Natural killer cell (primary cell): ENCODE results near the gene CMTM6. TPM values are rescaled to one million over a fixed set of nuclear protein-coding genes. Genes with fewer than 3 reads are reported as not detected.

Source experiments
- ATAC-seq, 3 donors: fragments of 150-1000 bp in 2 of 3; fragments of 200-7000 bp in 1 of 3; cut with Tn5 transposase; 1 replicate in 1 of 3; 2 replicates in 2 of 3; pipeline ENCODE4 v1.10.0; 2021; ENCODE audit warnings: mild to moderate bottlenecking in 2 of 3, moderate library complexity in 2 of 3
- DNase-seq, 2 donors: peaks; one replicate each; pipeline versions ENCODE4 v3.0.0 to v3.0.0-alpha.2; 2013 to 2021; ENCODE audit warnings: mixed read lengths in 1 of 2
- H3K27ac ChIP-seq: one replicate; pipeline ENCODE4 v1.5.1; 2013; ENCODE audit warnings: mild to moderate bottlenecking, low read length
- H3K27me3 ChIP-seq: one replicate; pipeline ENCODE4 v1.6.1; 2013; ENCODE audit warnings: low read length; ENCODE audit not compliant: control insufficient read depth, insufficient read depth
- H3K36me3 ChIP-seq: one replicate; pipeline ENCODE4 v1.6.1; 2013; ENCODE audit warnings: low read length; ENCODE audit not compliant: control insufficient read depth, insufficient read depth
- H3K4me1 ChIP-seq: one replicate; pipeline ENCODE4 v1.6.1; 2013; ENCODE audit warnings: low read length; ENCODE audit not compliant: control insufficient read depth, insufficient read depth
- H3K4me3 ChIP-seq: one replicate; pipeline ENCODE4 v1.5.1; 2013; ENCODE audit warnings: low read length
- H3K9me3 ChIP-seq: one replicate; pipeline ENCODE4 v1.6.1; 2013; ENCODE audit warnings: low read length; ENCODE audit not compliant: control insufficient read depth, insufficient read depth
- H3K27ac Mint-ChIP-seq, 2 donors: one replicate each; pipeline ENCODE4 v1.8.0; 2022; ENCODE audit warnings: mild to moderate bottlenecking in 2 of 2, mixed read lengths in 2 of 2, moderate library complexity in 1 of 2
- H3K27me3 Mint-ChIP-seq, 2 donors: one replicate each; pipeline ENCODE4 v1.8.0; 2022; ENCODE audit warnings: low read depth in 2 of 2, mixed read lengths in 2 of 2
- H3K36me3 Mint-ChIP-seq: one replicate; pipeline ENCODE4 v1.8.0; 2022; ENCODE audit warnings: mixed read lengths
- H3K4me1 Mint-ChIP-seq, 2 donors: one replicate each; pipeline ENCODE4 v1.8.0; 2022; ENCODE audit warnings: mixed read lengths in 2 of 2
- H3K4me3 Mint-ChIP-seq: one replicate; pipeline ENCODE4 v1.8.0; 2022; ENCODE audit warnings: mild to moderate bottlenecking, moderate library complexity, mixed read lengths
- H3K9me3 Mint-ChIP-seq, 2 donors: one replicate each; pipeline ENCODE4 v1.8.0; 2022; ENCODE audit warnings: mixed read lengths in 2 of 2
- CTCF ChIP-seq: fragments of 200-600 bp; IDR thresholded peaks from one replicate; pipeline ENCODE4 v1.8.0; 2022; ENCODE audit warnings: antibody characterized with exemption
- WGBS: methylation state at CpG from one replicate; pipeline ENCODE4 v1.1.7; 2013; ENCODE audit warnings: missing lambda C conversion rate; ENCODE audit not compliant: insufficient coverage; 5-methylcytosine and 5-hydroxymethylcytosine counted together
- intact Hi-C: fragments of 100-400 bp; cut with micrococcal nuclease; formaldehyde crosslinking; loops from one replicate; pipeline ENCODE4 v1.14.2; 2022
- total RNA-seq, 4 donors: library from RNA; stranded (reverse); fragments of 120-200 nt in 1 of 4; gene quantifications; one replicate each; pipeline versions ENCODE4 v1.2.3 to v1.2.4, GENCODE V29; 2013 to 2022

CMTM6 gene
- total RNA-seq, 3 donors from 2014 or later (not counting 1 experiment from before 2014, with no cell fraction given) = 57.4 to 63.6 (median 59.5) TPM

DNA sequence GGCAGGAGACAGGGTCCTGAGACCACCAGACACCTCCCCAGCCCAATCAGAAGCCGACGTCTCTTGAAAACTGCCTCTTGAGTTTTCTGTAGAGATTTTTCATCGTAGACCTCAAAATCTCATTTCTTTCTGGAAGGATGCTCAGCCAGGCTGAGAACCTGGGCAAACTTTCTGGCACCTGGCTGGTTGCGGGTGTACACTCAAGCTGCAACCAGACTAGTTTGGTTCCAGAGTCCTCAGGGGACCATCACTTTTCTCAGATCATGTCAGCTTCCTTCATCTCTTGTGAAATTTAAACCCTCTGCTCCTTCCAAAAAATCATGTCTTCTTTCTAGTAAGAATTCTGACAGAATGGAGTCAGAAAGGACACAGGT, 65.8 kb downstream of the CMTM6 start:
- Mint-ChIP-seq H3K36me3 (no peaks in the 10 kb centered on the region), H3K27ac (no peak overlapping the region), H3K4me1 (peaks cover 18 to 22% of the 10 kb centered on the region in 2 donors), H3K9me3 (no peaks in the 10 kb centered on the region), H3K4me3 (no peak overlapping the region), H3K27me3 (no peaks in the 10 kb centered on the region)
- WGBS = 81% methylated on average over 4 of the region's 4 CpGs
- Histone ChIP-seq H3K36me3 (no peaks in the 10 kb centered on the region), H3K9me3 (no peaks in the 10 kb centered on the region), H3K4me3 (no peak overlapping the region), H3K4me1 (peaks cover 38% of the 10 kb centered on the region), H3K27me3 (no peaks in the 10 kb centered on the region), H3K27ac (no peak overlapping the region)
- TF ChIP-seq CTCF = no peak
- intact Hi-C loops = no loop called here
- ATAC-seq (no peak), DNase-seq (no peak)

DNA sequence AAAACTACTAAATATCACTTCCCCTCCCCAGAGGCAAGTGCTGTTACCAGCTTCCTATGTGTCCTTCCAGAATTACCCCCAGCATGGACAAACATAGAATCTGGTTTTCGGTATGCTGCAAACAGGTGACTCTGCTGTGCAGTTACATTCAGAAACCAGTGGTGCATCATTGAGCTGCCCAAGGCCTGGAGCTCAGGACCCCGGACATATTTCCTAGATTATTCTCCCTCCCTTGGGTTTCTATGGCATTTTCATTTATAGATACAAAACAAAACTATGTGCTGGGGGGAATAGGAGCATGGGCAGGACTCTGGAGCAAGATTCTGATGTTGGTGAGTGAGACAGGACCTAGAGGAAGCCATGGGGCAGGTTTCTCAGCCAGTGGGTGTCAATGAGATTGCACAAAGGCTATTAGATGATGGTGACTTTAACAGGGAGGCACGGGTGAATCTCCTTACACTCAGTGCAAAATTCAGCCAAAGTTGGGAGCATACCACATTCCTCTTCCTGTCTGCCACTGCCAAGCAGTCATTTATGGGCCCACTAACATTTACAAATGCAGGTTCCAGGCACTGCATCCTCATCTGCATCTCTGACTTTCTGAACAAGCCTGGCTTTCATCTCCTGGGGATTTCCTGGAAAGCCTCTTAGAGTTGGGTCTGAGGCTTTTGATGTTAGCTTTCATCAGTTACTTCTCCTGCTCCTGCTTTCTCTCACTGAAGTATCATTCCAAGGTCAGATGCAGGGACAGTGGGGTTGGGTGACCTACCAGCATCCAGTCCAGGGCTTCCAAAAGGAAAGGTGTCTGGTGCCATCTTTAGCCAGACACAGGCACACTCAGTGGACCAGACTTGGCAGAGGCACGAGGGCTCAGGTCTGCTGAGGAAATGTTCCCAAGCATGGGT, 66.5 kb downstream of the CMTM6 start:
- H3K4me1 ChIP-seq = peaks cover 44% of the 10 kb centered on the region
- Mint-ChIP-seq H3K4me3 (no peak overlapping the region), H3K4me1 (peaks cover 19 to 24% of the 10 kb centered on the region in 2 donors), H3K36me3 (no peaks in the 10 kb centered on the region), H3K9me3 (no peaks in the 10 kb centered on the region), H3K27me3 (no peaks in the 10 kb centered on the region), H3K27ac (no peak overlapping the region)
- H3K27ac ChIP-seq = no peak overlapping the region
- intact Hi-C loops = no loop called here
- H3K27me3 ChIP-seq = no peaks in the 10 kb centered on the region
- no peak for TF ChIP-seq CTCF
- ATAC-seq (no peak), DNase-seq (peak in 1 of 2 donors; percentile 65)
- no peaks in the 10 kb centered on the region for H3K9me3 ChIP-seq
- H3K36me3 ChIP-seq = no peaks in the 10 kb centered on the region
- no peak overlapping the region for H3K4me3 ChIP-seq
- 67% methylated on average over 3 of the region's 4 CpGs for WGBS

DNA sequence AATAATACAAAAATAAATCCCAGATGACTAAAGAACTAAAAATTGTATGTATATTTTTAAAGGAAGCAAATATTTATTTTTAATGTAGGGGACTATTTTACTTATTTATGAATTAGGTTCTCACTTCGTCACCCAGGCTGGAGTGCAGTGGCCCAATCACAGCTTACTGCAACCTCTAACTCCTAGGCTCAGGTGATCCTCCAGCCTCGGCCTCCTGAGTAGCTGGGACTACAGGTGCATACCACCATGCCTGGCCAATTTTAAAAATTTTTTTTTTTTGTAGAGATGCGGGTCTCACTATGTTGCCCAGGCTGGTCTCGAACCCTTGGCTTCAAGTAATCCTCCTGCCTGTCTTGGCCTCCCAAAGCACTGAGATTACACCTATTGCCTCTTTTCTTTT, 68.4 kb downstream of the CMTM6 start:
- no peak overlapping the region for H3K27ac ChIP-seq
- no peaks in the 10 kb centered on the region for H3K27me3 ChIP-seq
- peaks cover 45% of the 10 kb centered on the region for H3K4me1 ChIP-seq
- intact Hi-C loops = no loop called here
- no peaks in the 10 kb centered on the region for H3K36me3 ChIP-seq
- no peak for TF ChIP-seq CTCF
- 95% methylated on average over 4 of the region's 4 CpGs for WGBS
- no peak overlapping the region for H3K4me3 Mint-ChIP-seq
- no peak for DNase-seq
- H3K9me3 Mint-ChIP-seq = no peaks in the 10 kb centered on the region
- H3K27me3 Mint-ChIP-seq = no peaks in the 10 kb centered on the region
- H3K36me3 Mint-ChIP-seq = no peaks in the 10 kb centered on the region
- H3K9me3 ChIP-seq = no peaks in the 10 kb centered on the region
- no peak overlapping the region for H3K4me3 ChIP-seq
- peaks cover 34 to 40% of the 10 kb centered on the region in 2 donors for H3K4me1 Mint-ChIP-seq
- ATAC-seq = no peak
- H3K27ac Mint-ChIP-seq = no peak overlapping the region
